CD4-positive, alpha-beta memory T cell (primary cell): ENCODE results near the gene MMP14. TPM values are rescaled to one million over a fixed set of nuclear protein-coding genes. Genes with fewer than 3 reads are reported as not detected.

Experiments
- CTCF ChIA-PET: fragments of 350-600 bp; sonication (Branson Sonifier 250); formaldehyde crosslinking; loops from one replicate; lab custom pipeline; 2021; ENCODE audit warnings: inconsistent platforms; ENCODE audit not compliant: partially characterized antibody; lab: Charles Lee
- POLR2A ChIA-PET: fragments of 350-600 bp; sonication (Branson Sonifier 250); formaldehyde crosslinking; loops from one replicate; lab custom pipeline; 2021; ENCODE audit not compliant: partially characterized antibody; lab: Charles Lee
- DNase-seq, 5 donors: peaks; one replicate each; pipeline versions ENCODE4 v3.0.0 to v3.0.0-alpha.2; 2020 to 2022; ENCODE audit warnings: mixed read lengths in 1 of 5
- H3K27ac ChIP-seq: one replicate; pipeline ENCODE4 v1.7.0; 2013; ENCODE audit warnings: low read depth, low read length
- H3K27me3 ChIP-seq: 2 replicates; pipeline ENCODE4 v1.7.0; 2013; ENCODE audit warnings: mild to moderate bottlenecking, low read length, moderate library complexity; ENCODE audit not compliant: insufficient read depth
- H3K36me3 ChIP-seq: 2 replicates; pipeline ENCODE4 v1.7.0; 2013; ENCODE audit warnings: mild to moderate bottlenecking, low read length, moderate library complexity; ENCODE audit not compliant: insufficient read depth
- H3K4me1 ChIP-seq: 2 replicates; pipeline ENCODE4 v1.7.0; 2013; ENCODE audit warnings: mild to moderate bottlenecking, low read length, moderate library complexity; ENCODE audit not compliant: insufficient read depth
- H3K4me3 ChIP-seq, 2 donors: one replicate each; pipeline ENCODE4 v1.7.0; 2013; ENCODE audit warnings: low read length in 2 of 2, mild to moderate bottlenecking in 1 of 2
- H3K9me3 ChIP-seq, 2 donors: one replicate each; pipeline ENCODE4 v1.7.0; 2013; ENCODE audit warnings: low read length in 2 of 2, control low read depth in 1 of 2; ENCODE audit not compliant: control insufficient read depth in 1 of 2
- H3K27ac Mint-ChIP-seq, 7 donors: one replicate each; pipeline ENCODE4 v1.8.0; 2020 to 2021; ENCODE audit warnings: mixed read lengths in 7 of 7, mild to moderate bottlenecking in 6 of 7, inconsistent platforms in 3 of 7, moderate library complexity in 3 of 7
- H3K27me3 Mint-ChIP-seq, 2 donors: one replicate each; pipeline ENCODE4 v1.8.0; 2020 to 2021; ENCODE audit warnings: mixed read lengths in 2 of 2
- H3K36me3 Mint-ChIP-seq, 2 donors: one replicate each; pipeline ENCODE4 v1.8.0; 2020 to 2021; ENCODE audit warnings: mixed read lengths in 2 of 2, inconsistent platforms in 1 of 2, mild to moderate bottlenecking in 1 of 2
- H3K4me1 Mint-ChIP-seq, 4 donors: one replicate each; pipeline ENCODE4 v1.8.0; 2020 to 2021; ENCODE audit warnings: mixed read lengths in 4 of 4, mild to moderate bottlenecking in 1 of 4
- H3K4me3 Mint-ChIP-seq, 8 donors: one replicate each; pipeline ENCODE4 v1.8.0; 2020 to 2021; ENCODE audit warnings: mixed read lengths in 8 of 8, mild to moderate bottlenecking in 7 of 8, moderate library complexity in 6 of 8, inconsistent platforms in 3 of 8
- H3K9me3 Mint-ChIP-seq, 8 donors: one replicate each; pipeline ENCODE4 v1.8.0; 2020 to 2021; ENCODE audit warnings: mixed read lengths in 8 of 8, mild to moderate bottlenecking in 5 of 8, inconsistent platforms in 3 of 8, moderate library complexity in 1 of 8
- intact Hi-C: fragments of 100-400 bp; cut with micrococcal nuclease; formaldehyde crosslinking; loops from one replicate; pipeline ENCODE4 v1.15.1; 2023
- polyA plus RNA-seq, 2 donors: library from polyadenylated mRNA; unstranded; fragments of 300-500 nt; fragmentation: Illumina TruSeq; gene quantifications; one replicate each; pipeline ENCODE4 v1.2.3, GENCODE V29; 2021
- total RNA-seq, 2 experiments: library from RNA; stranded (reverse); gene quantifications; one replicate each; pipeline ENCODE4 v1.2.3, GENCODE V29; 2021

MMP14 gene
- total and polyA plus RNA-seq, 4 experiments from 2014 or later: 3.0 to 3.8 TPM; not detected in 2

DNA sequence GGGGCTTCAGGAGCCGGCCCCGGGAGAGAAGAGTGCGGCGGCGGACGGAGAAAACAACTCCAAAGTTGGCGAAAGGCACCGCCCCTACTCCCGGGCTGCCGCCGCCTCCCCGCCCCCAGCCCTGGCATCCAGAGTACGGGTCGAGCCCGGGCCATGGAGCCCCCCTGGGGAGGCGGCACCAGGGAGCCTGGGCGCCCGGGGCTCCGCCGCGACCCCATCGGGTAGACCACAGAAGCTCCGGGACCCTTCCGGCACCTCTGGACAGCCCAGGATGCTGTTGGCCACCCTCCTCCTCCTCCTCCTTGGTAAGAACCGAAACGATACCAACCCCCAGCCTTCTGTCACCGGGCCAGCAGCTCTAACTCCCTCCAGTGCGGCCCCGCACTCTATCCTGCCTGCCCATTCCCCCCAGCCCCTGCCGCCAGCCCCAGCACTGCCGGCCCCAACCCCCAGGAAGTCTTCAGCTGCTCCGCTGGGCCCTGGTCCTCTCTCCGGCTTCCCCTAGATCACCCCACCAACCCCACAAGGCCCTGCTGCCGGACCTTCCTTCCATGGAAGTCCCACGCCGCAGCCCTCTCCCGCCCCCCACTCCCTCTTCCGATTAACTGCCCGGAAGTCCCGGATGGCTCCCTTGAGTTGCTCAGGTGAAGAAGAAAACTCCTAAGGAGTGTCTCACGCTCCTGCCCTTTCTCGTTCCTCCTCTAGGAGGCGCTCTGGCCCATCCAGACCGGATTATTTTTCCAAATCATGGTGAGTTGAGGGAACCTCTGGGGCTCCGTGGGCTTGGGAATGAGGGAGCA is 35.8 kb downstream of the MMP14 start:
- H3K36me3 ChIP-seq: peaks cover 35% of the 10 kb centered on the region
- POLR2A ChIA-PET: interaction anchor here (0.6 to 9.1 kb wide), 26 partner anchors 8 to 348 kb away, joined by 3 to 208 read pairs (median 7); partner anchors contain the start of genes ACIN1, C14orf119, HAUS4 and MRPL52

DNA sequence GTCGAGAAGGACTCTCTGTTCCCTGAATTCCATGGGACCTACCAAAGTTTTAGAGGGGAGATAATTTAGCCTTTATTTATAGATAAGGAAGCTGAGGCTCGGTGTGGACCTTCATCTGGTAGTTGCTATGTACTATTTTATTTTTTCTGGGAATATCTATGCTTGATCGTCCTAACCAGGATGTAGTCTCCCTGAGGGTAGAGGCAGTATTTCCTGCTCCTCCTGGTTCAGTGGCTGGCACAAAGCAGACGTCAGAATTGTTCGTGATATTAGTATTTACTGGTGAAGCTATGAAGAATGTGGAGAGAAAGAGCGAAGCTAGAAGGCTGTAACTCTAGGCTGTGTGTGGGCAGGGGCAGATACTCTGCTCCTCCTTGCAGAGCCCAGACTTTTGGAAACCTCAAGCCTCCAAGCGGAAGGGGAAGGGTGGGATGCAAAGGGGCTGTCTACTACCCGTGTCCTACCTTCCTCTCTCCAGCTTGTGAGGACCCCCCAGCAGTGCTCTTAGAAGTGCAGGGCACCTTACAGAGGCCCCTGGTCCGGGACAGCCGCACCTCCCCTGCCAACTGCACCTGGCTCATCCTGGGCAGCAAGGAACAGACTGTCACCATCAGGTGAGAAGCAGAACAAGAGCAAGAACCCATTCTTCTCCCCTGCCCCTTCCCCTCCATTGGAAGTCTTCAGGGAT is 36.6 kb downstream of the MMP14 start:
- no peaks in the 10 kb centered on the region for H3K27me3 Mint-ChIP-seq
- H3K4me1 Mint-ChIP-seq: peaks cover 17 to 53% (median 33%) of the 10 kb centered on the region in 4 donors
- Histone ChIP-seq H3K27ac (peak overlapping the region; percentile 79), H3K27me3 (no peaks in the 10 kb centered on the region), H3K9me3 (no peaks in the 10 kb centered on the region), H3K4me3 (peak overlapping the region; percentile 13 to 55), H3K36me3 (peaks cover 42% of the 10 kb centered on the region), H3K4me1 (peaks cover 48% of the 10 kb centered on the region)
- H3K9me3 Mint-ChIP-seq: no peaks in the 10 kb centered on the region
- H3K4me3 Mint-ChIP-seq: peak overlapping the region; percentile 84 to 98 (median 92)
- H3K27ac Mint-ChIP-seq: peak overlapping the region; percentile 72 to 98 (median 89)
- CTCF ChIA-PET: interaction anchor here (0.7 to 6.8 kb wide), 21 partner anchors 12 to 316 kb away, joined by 3 to 191 read pairs (median 5); partner anchors contain the start of genes HAUS4, PRMT5, RBM23 and REM2
- H3K36me3 Mint-ChIP-seq: peaks cover 25 to 43% of the 10 kb centered on the region in 2 donors
- POLR2A ChIA-PET: interaction anchor here (0.6 to 9.1 kb wide), 19 partner anchors 9 to 339 kb away, joined by 3 to 208 read pairs (median 6); partner anchors contain the start of genes ACIN1, C14orf119, HAUS4 and MRPL52
- intact Hi-C loops: loop anchor here (1.0 to 5.0 kb wide), 6 partner anchors 15 to 301 kb away; partner anchors contain the start of genes AJUBA and DAD1
- DNase-seq: peak in 1 of 5 donors; percentile 3

More for the DNA sequence above, 35.8 kb downstream of the MMP14 start:
- H3K9me3 Mint-ChIP-seq: no peaks in the 10 kb centered on the region
- Histone ChIP-seq H3K27me3 (no peaks in the 10 kb centered on the region), H3K4me3 (peak overlapping the region; percentile 24 to 55), H3K4me1 (peaks cover 48% of the 10 kb centered on the region), H3K9me3 (no peaks in the 10 kb centered on the region), H3K27ac (peak overlapping the region; percentile 79)
- peaks cover 17 to 46% (median 33%) of the 10 kb centered on the region in 4 donors for H3K4me1 Mint-ChIP-seq
- CTCF ChIA-PET: interaction anchor here (0.5 to 6.8 kb wide), 23 partner anchors 11 to 887 kb away, joined by 3 to 191 read pairs (median 4); partner anchors contain the start of genes OXA1L, PRMT5, RBM23 and REM2
- peak; percentile 66 to 78 (median 73) for DNase-seq
- no peaks in the 10 kb centered on the region for H3K27me3 Mint-ChIP-seq
- H3K36me3 Mint-ChIP-seq: peaks cover 19 to 37% of the 10 kb centered on the region in 2 donors
- H3K27ac Mint-ChIP-seq: peak overlapping the region; percentile 72 to 100 (median 89)
- intact Hi-C loops: loop anchor here (1.0 to 5.0 kb wide), 6 partner anchors 14 to 300 kb away; partner anchors contain the start of genes AJUBA and DAD1
- H3K4me3 Mint-ChIP-seq: peak overlapping the region; percentile 88 to 98 (median 97)

DNA sequence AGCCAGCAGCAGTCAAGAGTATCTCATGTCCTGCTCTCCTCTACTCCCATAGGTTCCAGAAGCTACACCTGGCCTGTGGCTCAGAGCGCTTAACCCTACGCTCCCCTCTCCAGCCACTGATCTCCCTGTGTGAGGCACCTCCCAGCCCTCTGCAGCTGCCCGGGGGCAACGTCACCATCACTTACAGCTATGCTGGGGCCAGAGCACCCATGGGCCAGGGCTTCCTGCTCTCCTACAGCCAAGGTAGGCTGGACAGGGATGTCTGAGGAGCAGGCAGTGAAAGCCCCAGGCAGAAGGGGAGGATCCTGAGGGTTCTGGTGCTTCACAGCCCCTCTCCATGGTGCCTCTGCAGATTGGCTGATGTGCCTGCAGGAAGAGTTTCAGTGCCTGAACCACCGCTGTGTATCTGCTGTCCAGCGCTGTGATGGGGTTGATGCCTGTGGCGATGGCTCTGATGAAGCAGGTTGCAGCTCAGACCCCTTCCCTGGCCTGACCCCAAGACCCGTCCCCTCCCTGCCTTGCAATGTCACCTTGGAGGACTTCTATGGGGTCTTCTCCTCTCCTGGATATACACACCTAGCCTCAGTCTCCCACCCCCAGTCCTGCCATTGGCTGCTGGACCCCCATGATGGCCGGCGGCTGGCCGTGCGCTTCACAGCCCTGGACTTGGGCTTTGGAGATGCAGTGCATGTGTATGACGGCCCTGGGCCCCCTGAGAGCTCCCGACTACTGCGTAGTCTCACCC is 38.8 kb downstream of the MMP14 start:
- H3K27ac ChIP-seq: no peak overlapping the region
- peaks cover 0 to 1% (median 0%) of the 10 kb centered on the region in 8 donors for H3K9me3 Mint-ChIP-seq
- DNase-seq: peak in 1 of 5 donors; percentile 23
- H3K4me1 ChIP-seq: peaks cover 40% of the 10 kb centered on the region
- peaks cover 37 to 62% of the 10 kb centered on the region in 2 donors for H3K36me3 Mint-ChIP-seq
- ChIA-PET CTCF (interaction anchor here (1.3 to 6.8 kb wide), 6 partner anchors 10 to 53 kb away, joined by 3 to 191 read pairs (median 54); partner anchors contain the start of gene REM2), POLR2A (interaction anchor here (0.6 to 9.1 kb wide), 2 partner anchors 10 to 24 kb away, joined by 3 to 208 read pairs; partner anchors contain the start of gene REM2)
- no peaks in the 10 kb centered on the region for H3K27me3 ChIP-seq
- peak overlapping the region in 1 of 8 donors; percentile 25 for H3K4me3 Mint-ChIP-seq
- no peak overlapping the region for H3K4me3 ChIP-seq
- peaks cover 21 to 55% (median 32%) of the 10 kb centered on the region in 4 donors for H3K4me1 Mint-ChIP-seq
- H3K27ac Mint-ChIP-seq: peak overlapping the region in 2 of 7 donors; percentile 29 to 46
- no peaks in the 10 kb centered on the region for H3K9me3 ChIP-seq
- intact Hi-C loops: no loop called here
- H3K27me3 Mint-ChIP-seq: no peaks in the 10 kb centered on the region
- peaks cover 55% of the 10 kb centered on the region for H3K36me3 ChIP-seq

DNA sequence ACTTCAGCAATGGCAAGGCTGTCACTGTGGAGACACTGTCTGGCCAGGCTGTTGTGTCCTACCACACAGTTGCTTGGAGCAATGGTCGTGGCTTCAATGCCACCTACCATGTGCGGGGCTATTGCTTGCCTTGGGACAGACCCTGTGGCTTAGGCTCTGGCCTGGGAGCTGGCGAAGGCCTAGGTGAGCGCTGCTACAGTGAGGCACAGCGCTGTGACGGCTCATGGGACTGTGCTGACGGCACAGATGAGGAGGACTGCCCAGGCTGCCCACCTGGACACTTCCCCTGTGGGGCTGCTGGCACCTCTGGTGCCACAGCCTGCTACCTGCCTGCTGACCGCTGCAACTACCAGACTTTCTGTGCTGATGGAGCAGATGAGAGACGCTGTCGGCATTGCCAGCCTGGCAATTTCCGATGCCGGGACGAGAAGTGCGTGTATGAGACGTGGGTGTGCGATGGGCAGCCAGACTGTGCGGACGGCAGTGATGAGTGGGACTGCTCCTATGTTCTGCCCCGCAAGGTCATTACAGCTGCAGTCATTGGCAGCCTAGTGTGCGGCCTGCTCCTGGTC is 39.4 kb downstream of the MMP14 start:
- POLR2A ChIA-PET: interaction anchor here (9.1 kb wide), 1 partner anchor 9 kb away, joined by 208 read pairs; the partner anchor contains the start of gene REM2
- CTCF ChIA-PET: interaction anchor here (1.3 to 6.8 kb wide), 3 partner anchors 10 to 22 kb away, joined by 3 to 191 read pairs (median 58); partner anchors contain the start of gene REM2
- H3K27me3 Mint-ChIP-seq: no peaks in the 10 kb centered on the region
- Histone ChIP-seq H3K4me1 (peaks cover 33% of the 10 kb centered on the region), H3K27me3 (no peaks in the 10 kb centered on the region), H3K9me3 (no peaks in the 10 kb centered on the region), H3K4me3 (no peak overlapping the region), H3K36me3 (peaks cover 55% of the 10 kb centered on the region), H3K27ac (no peak overlapping the region)
- H3K4me3 Mint-ChIP-seq: peak overlapping the region in 2 of 8 donors; percentile 29 to 64
- peaks cover 37 to 62% of the 10 kb centered on the region in 2 donors for H3K36me3 Mint-ChIP-seq
- H3K27ac Mint-ChIP-seq: peak overlapping the region in 3 of 7 donors; percentile 21 to 76 (median 46)
- DNase-seq: peak in 1 of 5 donors; percentile 12
- H3K4me1 Mint-ChIP-seq: peaks cover 16 to 48% (median 25%) of the 10 kb centered on the region in 4 donors
- H3K9me3 Mint-ChIP-seq: peaks cover 0 to 1% (median 0%) of the 10 kb centered on the region in 8 donors
- intact Hi-C loops: no loop called here

DNA sequence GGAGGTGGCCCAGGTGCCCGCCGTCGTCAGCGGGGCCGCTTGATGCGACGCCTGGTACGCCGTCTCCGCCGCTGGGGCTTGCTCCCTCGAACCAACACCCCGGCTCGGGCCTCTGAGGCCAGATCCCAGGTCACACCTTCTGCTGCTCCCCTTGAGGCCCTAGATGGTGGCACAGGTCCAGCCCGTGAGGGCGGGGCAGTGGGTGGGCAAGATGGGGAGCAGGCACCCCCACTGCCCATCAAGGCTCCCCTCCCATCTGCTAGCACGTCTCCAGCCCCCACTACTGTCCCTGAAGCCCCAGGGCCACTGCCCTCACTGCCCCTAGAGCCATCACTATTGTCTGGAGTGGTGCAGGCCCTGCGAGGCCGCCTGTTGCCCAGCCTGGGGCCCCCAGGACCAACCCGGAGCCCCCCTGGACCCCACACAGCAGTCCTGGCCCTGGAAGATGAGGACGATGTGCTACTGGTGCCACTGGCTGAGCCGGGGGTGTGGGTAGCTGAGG is 40.7 kb downstream of the MMP14 start:
- POLR2A ChIA-PET: interaction anchor here (1.4 to 9.1 kb wide), 2 partner anchors 8 to 10 kb away, joined by 6 to 208 read pairs; partner anchors contain the start of gene REM2
- Histone ChIP-seq H3K36me3 (peaks cover 55% of the 10 kb centered on the region), H3K27ac (no peak overlapping the region), H3K27me3 (no peaks in the 10 kb centered on the region), H3K9me3 (no peaks in the 10 kb centered on the region), H3K4me3 (no peak overlapping the region), H3K4me1 (peaks cover 33% of the 10 kb centered on the region)
- intact Hi-C loops: no loop called here
- Mint-ChIP-seq H3K4me1 (peaks cover 17 to 46% (median 27%) of the 10 kb centered on the region in 4 donors), H3K4me3 (no peak overlapping the region), H3K27me3 (no peaks in the 10 kb centered on the region), H3K9me3 (peaks cover 0 to 1% (median 0%) of the 10 kb centered on the region in 8 donors), H3K36me3 (peaks cover 37 to 59% of the 10 kb centered on the region in 2 donors), H3K27ac (peak overlapping the region in 1 of 7 donors; percentile 68)
- CTCF ChIA-PET: no interaction called here
- DNase-seq: peak in 1 of 5 donors; percentile 29
